Activated T-helper 9 cell treated with anti-CD3 and anti-CD28 coated beads, Interleukin-2, amount 50 U/mL, for 16 hours (primary cell): ENCODE measurements around the gene MYO18A.
"Not testable (repeated sequence)": the region's sequence is repeated elsewhere in the genome, so short reads cannot be mapped to it uniquely, and the experiment has no call there.

ENCODE experiments used
- DNase-seq: peaks from one replicate; pipeline ENCODE4 v3.0.0-alpha.2; 2020; ENCODE audit warnings: low read depth

Gene MYO18A

GRCh38 chr17:29102046-29102445, 78.2 kb downstream of the MYO18A start:
- no peak for DNase-seq

- DNase-seq, result no peak
These were observed 79.9 kb downstream of the MYO18A start for GRCh38 chr17:29100296-29100695.

- no peak for DNase-seq
These were observed 80.7 kb downstream of the MYO18A start for GRCh38 chr17:29099527-29099926.

GRCh38 chr17:29096094-29096493, 84.1 kb downstream of the MYO18A start:
- DNase-seq, result no peak

GRCh38 chr17:29095439-29095838, 84.8 kb downstream of the MYO18A start:
- no peak for DNase-seq

- DNase-seq, result no peak
These were observed 86.0 kb downstream of the MYO18A start for GRCh38 chr17:29094101-29094708.

GRCh38 chr17:29093090-29093871, 86.9 kb downstream of the MYO18A start:
- no peak for DNase-seq

GRCh38 chr17:29091606-29092289, 88.5 kb downstream of the MYO18A start:
- DNase-seq, result no peak

- DNase-seq, result no peak
These were observed 89.2 kb downstream of the MYO18A start for GRCh38 chr17:29090750-29091605.

GRCh38 chr17:29090108-29090507, 90.1 kb downstream of the MYO18A start:
- no peak for DNase-seq

GRCh38 chr17:29089601-29090044, 90.6 kb downstream of the MYO18A start:
- no peak for DNase-seq

GRCh38 chr17:29088782-29089181, 91.4 kb downstream of the MYO18A start:
- not testable (repeated sequence) for DNase-seq

GRCh38 chr17:29086628-29087332, 93.4 kb downstream of the MYO18A start:
- no peak for DNase-seq

- DNase-seq, result no peak
These were observed 95.0 kb downstream of the MYO18A start for GRCh38 chr17:29085223-29085622.

- DNase-seq, result no peak
These were observed 95.6 kb downstream of the MYO18A start for GRCh38 chr17:29084541-29085146.

GRCh38 chr17:29080965-29081364, 99.2 kb downstream of the MYO18A start:
- DNase-seq, result no peak

GRCh38 chr17:29080323-29080722, 99.9 kb downstream of the MYO18A start:
- no peak for DNase-seq

GRCh38 chr17:29079887-29080286, 100.3 kb downstream of the MYO18A start:
- DNase-seq, result no peak

- no peak for DNase-seq
These were observed 100.8 kb downstream of the MYO18A start for GRCh38 chr17:29079433-29079832.

- DNase-seq, result no peak
These were observed 101.8 kb downstream of the MYO18A start for GRCh38 chr17:29078183-29079045.
